GM21360 (cell line): ENCODE data around the gene SUDS3.

Source experiments
- ATAC-seq: cut with Tn5 transposase; IDR thresholded peaks from one replicate; pipeline ENCODE4 v1.9.1; 2021; ENCODE audit warnings: mild to moderate bottlenecking, moderate library complexity; ENCODE audit not compliant: unreplicated experiment

Gene SUDS3

DNA sequence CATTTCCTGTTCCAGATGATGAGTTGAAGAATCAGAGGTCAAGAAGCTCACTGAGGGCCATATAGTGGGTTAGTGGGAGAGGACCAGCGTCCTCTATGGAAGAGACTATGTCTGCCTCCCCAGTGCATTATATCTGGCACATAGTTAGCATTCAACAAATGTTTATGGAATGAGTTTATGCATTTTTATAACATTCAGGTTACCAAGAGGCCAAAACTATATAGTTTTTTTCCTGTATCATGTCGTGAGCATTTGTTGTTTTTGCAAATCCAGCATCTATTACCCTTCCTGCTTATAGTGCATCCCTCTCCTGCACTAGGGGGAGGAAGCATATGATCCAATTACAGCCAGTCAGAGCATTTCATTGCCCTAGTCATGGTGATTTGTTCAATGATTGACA lies 60.6 kb downstream of the SUDS3 start:
- no peak for ATAC-seq

DNA sequence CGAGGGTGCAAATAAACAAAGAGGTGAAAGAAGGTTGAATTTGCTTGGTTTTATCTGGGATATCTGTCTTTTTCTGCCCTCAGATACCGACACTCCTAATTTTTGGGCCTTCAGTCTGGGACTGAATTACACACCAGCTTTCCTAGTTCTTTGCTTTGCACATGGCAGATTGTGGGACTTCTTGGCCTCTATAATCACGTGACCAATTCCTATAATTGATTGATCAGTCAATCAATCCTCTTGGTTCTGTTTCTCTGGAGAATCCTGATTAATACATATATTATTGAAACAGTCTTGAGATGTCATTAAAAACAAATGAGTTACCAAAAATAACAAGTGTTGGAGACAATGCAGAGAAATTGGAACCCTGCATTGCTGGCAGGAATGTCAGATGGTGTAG lies 62.7 kb downstream of the SUDS3 start:
- ATAC-seq, result no peak

DNA sequence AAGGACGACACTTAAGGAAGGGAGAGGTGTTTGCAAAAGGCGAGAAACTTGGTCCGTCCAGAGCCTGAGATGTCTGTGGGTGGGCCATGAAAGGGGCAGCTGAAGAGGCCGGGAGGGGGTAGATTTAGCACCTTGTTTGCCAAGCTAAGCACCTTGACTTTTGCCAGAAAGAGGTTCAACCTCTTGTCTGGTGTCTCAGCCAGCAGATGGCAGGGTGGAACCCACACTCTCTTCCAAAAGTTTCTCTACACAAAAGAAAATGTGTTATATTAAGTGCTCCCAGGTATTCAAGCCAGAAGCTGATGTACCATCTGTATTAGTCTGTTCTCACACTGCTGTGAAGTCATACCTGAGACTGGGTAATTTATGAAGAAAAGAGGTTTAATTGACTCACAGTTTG lies 69.9 kb downstream of the SUDS3 start:
- no peak for ATAC-seq

GRCh38 chr12:118447181-118447580 lies 70.8 kb downstream of the SUDS3 start:
- no peak for ATAC-seq

- ATAC-seq, result no peak
Observed at GRCh38 chr12:118448341-118448740, 72.0 kb downstream of the SUDS3 start.

GRCh38 chr12:118455327-118455726 lies 79.0 kb downstream of the SUDS3 start:
- ATAC-seq, result no peak

DNA sequence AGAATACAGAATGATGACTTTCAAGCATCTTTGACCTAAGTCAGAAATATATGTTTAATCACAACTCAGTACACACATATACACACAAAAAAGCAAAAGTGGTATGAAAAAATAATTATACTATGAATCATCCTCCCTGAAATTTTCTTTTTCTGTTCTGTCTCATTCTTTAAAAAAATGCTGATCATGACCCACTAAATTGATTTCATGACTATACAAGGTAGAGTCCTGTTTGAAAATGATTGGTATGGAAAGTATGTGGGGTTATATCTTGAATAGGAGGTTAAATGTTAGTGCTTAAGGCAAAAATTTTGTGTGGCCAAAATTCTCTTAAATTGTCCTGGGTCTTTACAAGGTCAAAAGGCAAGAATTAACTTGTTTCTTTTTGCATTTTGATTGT lies 80.4 kb downstream of the SUDS3 start:
- ATAC-seq, result no peak

DNA sequence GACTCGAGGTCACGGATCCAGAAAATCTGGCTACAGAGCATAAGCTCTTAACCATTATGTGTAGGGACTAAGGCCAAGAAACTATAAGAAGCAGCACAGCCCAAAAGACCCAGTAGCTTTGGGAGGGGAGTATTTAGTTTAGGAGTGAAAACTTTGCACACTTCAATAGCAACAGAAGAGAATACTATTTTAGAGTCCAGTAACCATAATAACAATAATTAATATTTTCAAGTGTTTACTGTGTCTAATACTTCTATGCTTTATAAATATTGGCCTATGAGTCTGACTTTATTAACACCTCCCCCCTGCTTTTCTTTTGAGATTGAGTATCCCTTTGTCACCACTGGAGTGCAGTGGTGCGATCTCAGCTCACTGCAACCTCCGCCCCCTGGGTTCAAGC lies 82.8 kb downstream of the SUDS3 start:
- no peak for ATAC-seq

GRCh38 chr12:118463677-118464076 lies 87.3 kb downstream of the SUDS3 start:
- ATAC-seq, result no peak

DNA sequence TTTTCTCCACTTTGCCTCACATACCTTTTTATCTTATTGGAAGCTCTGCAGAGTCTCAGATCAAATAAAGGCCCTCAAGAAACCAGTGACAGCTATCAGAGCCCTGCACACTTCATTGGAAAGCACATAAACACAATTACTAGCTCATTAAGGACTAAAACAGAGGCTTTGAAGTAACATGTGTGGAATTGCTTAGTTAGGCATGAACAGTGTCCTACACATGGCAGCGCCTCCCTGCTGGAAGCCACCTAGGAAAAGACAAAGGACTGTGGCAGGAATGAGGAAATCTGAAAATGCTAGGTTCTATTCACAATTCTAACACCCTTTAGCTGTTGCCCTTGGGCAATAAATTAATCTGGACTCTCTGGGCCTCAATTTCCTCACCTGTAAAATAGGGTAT lies 89.4 kb downstream of the SUDS3 start:
- no peak for ATAC-seq
